PFSK-1 (cell line): Measurements from ENCODE around the gene BCAS4.

Source experiments
- POLR2AphosphoS5 ChIP-seq: IDR thresholded peaks from 2 replicates; pipeline ENCODE4 v1.6.1; 2012; ENCODE audit warnings: low read depth, mild to moderate bottlenecking, control low read depth, low read length, moderate library complexity
- REST ChIP-seq, 2 experiments: IDR thresholded peaks; 2 replicates each; pipeline versions ENCODE4 v1.6.1 to v1.8.0; 2011 to 2012; ENCODE audit warnings: low read depth in 2 of 2, low read length in 2 of 2, control low read depth in 1 of 2, inconsistent platforms in 1 of 2, mild to moderate bottlenecking in 1 of 2, moderate library complexity in 1 of 2; ENCODE audit not compliant: insufficient read depth in 1 of 2
- TAF1 ChIP-seq: IDR thresholded peaks from 2 replicates; pipeline ENCODE4 v1.6.1; 2012; ENCODE audit warnings: low read length, control low read depth, borderline replicate concordance; ENCODE audit not compliant: insufficient read depth

- TF ChIP-seq TAF1 (no peak), POLR2AphosphoS5 (no peak), REST (IDR thresholded peaks at IDR 0.05; ENCODE audit: insufficient read depth in 1 of 2, low read depth in 2 of 2, low read length in 2 of 2) (no peak)
Measured at GRCh38 chr20:50911716-50912115, 116.9 kb downstream of the BCAS4 start.
